ENCODE results near the gene CALR. TPM values are rescaled to one million over a fixed set of nuclear protein-coding genes. Genes with fewer than 3 reads are reported as not detected.
A peak's percentile ranks its signal among the peaks of the same experiment; 100 is the strongest.

CALR gene
- total and polyA plus RNA-seq, 9 of the 15 experiments (the other 6 are each of a cell fraction or from before 2014, with no cell fraction given) = 126 to 811 (median 642) TPM

DNA sequence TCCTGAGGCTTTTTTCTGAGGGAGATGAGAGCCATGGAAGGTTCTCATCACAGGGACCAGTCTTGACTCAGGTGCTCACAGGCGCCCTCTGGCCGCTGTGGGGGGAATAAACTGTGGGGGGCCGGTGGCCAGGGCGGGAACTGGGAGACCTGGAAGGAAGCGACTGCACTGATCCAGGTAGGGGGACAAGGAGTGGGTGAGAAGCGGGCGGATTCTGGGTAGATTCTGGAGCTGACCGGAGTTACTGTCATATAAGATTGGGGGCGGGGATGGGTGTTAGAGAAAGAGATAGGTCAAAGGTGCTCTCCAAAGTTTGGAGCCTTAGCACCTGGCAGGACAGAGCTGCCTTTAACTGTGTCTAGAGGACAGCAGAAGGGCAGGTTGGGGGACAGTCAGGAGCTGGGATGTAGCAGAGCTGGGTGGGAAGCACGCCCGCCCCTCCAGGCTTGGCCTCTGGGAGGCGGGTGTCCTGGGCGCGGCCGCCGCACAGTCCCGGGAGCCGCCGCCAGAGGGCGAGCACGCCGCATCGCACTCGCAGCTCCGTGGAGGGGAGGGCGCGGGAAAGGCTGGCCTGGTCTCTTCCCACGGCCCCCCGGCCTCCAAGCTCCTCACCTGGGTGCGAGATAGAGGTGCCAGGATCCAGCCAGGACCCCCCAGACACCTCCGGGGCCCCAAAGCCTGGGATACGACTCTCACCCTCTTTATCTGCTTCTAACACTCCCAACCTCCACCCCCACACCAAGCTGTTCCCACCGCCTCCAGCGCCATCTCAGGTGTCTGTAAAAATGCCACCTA lies 26.8 kb downstream of the CALR start (continued):
- no peak for TF ChIP-seq PTTG1 (tag; IDR thresholded peaks at IDR 0.05; ENCODE audit: low read depth)
- no peak for TF ChIP-seq U2AF1 (optimal IDR thresholded peaks at IDR 0.05; ENCODE audit: low read depth, low read length)
- no peak for TF ChIP-seq ZNF778 (CRISPR knock-in tag; IDR thresholded peaks at IDR 0.05)
- no peak for TF ChIP-seq ZNF766 (CRISPR knock-in tag; conservative IDR thresholded peaks at IDR 0.05)
- no peak for TF ChIP-seq RBM17 (IDR thresholded peaks at IDR 0.05; ENCODE audit: borderline replicate concordance, low read depth, low read length)
- peak; percentile 66 for TF ChIP-seq SAFB (IDR thresholded peaks at IDR 0.05; ENCODE audit: borderline replicate concordance, low read depth, low read length)
- 0 out of 2 replicates have a peak, but pooled peaks have one; percentile 65 for TF ChIP-seq MIER1 (IDR thresholded peaks at IDR 0.05; ENCODE audit: low read depth)
- TF ChIP-seq MYC (IDR thresholded peaks at IDR 0.05; ENCODE audit: low read depth, low read length) = peak; percentile 37; the same call in 1 of the 2 replicates
- no peak for TF ChIP-seq MYC (CRISPR knock-in tag; IDR thresholded peaks at IDR 0.05; ENCODE audit: borderline replicate concordance, low read depth)
- no peak for TF ChIP-seq JUN (IDR thresholded peaks at IDR 0.05; ENCODE audit: borderline replicate concordance, low read depth, low read length)
- no peak for TF ChIP-seq JUN (CRISPR knock-in tag; IDR thresholded peaks at IDR 0.05; ENCODE audit: borderline replicate concordance)
- TF ChIP-seq, protein P1, sequence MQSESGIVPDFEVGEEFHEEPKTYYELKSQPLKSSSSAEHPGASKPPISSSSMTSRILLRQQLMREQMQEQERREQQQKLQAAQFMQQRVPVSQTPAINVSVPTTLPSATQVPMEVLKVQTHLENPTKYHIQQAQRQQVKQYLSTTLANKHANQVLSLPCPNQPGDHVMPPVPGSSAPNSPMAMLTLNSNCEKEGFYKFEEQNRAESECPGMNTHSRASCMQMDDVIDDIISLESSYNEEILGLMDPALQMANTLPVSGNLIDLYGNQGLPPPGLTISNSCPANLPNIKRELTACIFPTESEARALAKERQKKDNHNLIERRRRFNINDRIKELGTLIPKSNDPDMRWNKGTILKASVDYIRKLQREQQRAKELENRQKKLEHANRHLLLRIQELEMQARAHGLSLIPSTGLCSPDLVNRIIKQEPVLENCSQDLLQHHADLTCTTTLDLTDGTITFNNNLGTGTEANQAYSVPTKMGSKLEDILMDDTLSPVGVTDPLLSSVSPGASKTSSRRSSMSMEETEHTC (IDR thresholded peaks at IDR 0.05) = 0 out of 2 replicates have a peak, but pooled peaks have one; percentile 20
- no peak for TF ChIP-seq MCM7 (IDR thresholded peaks at IDR 0.05)
- TF ChIP-seq, protein P2, sequence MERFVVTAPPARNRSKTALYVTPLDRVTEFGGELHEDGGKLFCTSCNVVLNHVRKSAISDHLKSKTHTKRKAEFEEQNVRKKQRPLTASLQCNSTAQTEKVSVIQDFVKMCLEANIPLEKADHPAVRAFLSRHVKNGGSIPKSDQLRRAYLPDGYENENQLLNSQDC (CRISPR knock-in tag; IDR thresholded peaks at IDR 0.05) = no peak
- TF ChIP-seq GTF2E2 (tag; IDR thresholded peaks at IDR 0.05) = no peak
- TF ChIP-seq, protein P3, sequence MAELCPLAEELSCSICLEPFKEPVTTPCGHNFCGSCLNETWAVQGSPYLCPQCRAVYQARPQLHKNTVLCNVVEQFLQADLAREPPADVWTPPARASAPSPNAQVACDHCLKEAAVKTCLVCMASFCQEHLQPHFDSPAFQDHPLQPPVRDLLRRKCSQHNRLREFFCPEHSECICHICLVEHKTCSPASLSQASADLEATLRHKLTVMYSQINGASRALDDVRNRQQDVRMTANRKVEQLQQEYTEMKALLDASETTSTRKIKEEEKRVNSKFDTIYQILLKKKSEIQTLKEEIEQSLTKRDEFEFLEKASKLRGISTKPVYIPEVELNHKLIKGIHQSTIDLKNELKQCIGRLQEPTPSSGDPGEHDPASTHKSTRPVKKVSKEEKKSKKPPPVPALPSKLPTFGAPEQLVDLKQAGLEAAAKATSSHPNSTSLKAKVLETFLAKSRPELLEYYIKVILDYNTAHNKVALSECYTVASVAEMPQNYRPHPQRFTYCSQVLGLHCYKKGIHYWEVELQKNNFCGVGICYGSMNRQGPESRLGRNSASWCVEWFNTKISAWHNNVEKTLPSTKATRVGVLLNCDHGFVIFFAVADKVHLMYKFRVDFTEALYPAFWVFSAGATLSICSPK (IDR thresholded peaks at IDR 0.05; ENCODE audit: borderline replicate concordance) = peak; percentile 82; the same call in 1 of the 2 replicates
- TF ChIP-seq KLF16 (IDR thresholded peaks at IDR 0.05) = peak; percentile 50; the same call in 1 of the 2 replicates
- peak; percentile 56; the same call in 1 of the 2 replicates for TF ChIP-seq ZNF263 (CRISPR knock-in tag; IDR thresholded peaks at IDR 0.05; ENCODE audit: borderline replicate concordance)
- peak; percentile 64 for TF ChIP-seq CBX1 (IDR thresholded peaks at IDR 0.05; ENCODE audit: low read depth)
- TF ChIP-seq RBM34 (IDR thresholded peaks at IDR 0.05; ENCODE audit: borderline replicate concordance, insufficient read depth, low read length) = no peak
